Astrocyte (in vitro differentiated cells and primary cell): ENCODE measurements around the gene NAT9.

Source experiments
- CTCF ChIP-seq: IDR thresholded peaks from 2 replicates; pipeline ENCODE4 v1.5.1; 2011; ENCODE audit warnings: low read depth, mild to moderate bottlenecking, inconsistent platforms, low read length, moderate library complexity; ENCODE audit not compliant: insufficient read depth
- EZH2 ChIP-seq: IDR thresholded peaks from 2 replicates; pipeline ENCODE4 v1.6.1; 2012; ENCODE audit warnings: mild to moderate bottlenecking, low read length, inconsistent platforms; ENCODE audit not compliant: insufficient read depth

GRCh38 chr17:74758848-74759168, 17.3 kb downstream of the NAT9 start:
- no peak for TF ChIP-seq CTCF
- TF ChIP-seq EZH2: no peak
